ENCODE measurements around the gene EFCAB6. TPM values are rescaled to one million over a fixed set of nuclear protein-coding genes. Genes with fewer than 3 reads are reported as not detected.

Gene EFCAB6
- total RNA-seq, 2 donors from 2014 or later = 2.2 to 2.5 TPM

DNA sequence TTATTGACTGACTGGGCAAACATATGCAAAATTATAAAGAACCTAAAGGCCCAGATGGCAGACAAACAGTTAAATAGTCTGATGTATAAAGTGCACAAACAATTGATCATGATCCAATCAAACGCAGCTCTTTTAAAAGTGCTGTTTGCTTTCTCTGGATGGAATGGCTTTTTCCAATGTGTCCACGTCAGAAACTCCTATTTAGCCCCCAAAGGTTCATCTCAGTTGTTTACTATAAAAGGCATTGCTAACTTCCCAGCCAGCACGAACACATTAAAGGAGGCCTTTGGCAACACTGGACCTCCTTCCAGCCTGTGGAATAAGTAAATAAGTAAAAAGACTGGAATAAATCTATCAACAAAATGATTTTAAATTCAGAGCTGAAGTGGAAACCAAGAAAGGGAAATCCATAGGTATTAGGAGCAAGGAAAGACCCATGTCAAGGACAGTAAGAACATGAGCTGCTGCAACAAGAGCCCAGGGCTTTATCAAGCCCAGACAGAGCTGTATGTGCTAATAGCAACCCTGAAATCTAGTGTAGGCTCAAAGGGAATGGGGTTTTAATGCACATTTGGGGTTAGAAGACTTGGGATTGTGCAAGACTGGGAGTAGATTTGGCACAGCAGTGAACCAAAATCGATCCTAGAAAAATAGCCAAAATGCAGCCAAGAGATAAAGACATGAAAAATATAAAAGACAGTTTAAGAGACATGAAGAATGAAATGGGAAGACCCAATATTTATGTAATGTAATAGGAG lies 105.4 kb downstream of the EFCAB6 start:
- TF ChIP-seq, protein P1, sequence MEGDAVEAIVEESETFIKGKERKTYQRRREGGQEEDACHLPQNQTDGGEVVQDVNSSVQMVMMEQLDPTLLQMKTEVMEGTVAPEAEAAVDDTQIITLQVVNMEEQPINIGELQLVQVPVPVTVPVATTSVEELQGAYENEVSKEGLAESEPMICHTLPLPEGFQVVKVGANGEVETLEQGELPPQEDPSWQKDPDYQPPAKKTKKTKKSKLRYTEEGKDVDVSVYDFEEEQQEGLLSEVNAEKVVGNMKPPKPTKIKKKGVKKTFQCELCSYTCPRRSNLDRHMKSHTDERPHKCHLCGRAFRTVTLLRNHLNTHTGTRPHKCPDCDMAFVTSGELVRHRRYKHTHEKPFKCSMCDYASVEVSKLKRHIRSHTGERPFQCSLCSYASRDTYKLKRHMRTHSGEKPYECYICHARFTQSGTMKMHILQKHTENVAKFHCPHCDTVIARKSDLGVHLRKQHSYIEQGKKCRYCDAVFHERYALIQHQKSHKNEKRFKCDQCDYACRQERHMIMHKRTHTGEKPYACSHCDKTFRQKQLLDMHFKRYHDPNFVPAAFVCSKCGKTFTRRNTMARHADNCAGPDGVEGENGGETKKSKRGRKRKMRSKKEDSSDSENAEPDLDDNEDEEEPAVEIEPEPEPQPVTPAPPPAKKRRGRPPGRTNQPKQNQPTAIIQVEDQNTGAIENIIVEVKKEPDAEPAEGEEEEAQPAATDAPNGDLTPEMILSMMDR (IDR thresholded peaks at IDR 0.05) = no peak

DNA sequence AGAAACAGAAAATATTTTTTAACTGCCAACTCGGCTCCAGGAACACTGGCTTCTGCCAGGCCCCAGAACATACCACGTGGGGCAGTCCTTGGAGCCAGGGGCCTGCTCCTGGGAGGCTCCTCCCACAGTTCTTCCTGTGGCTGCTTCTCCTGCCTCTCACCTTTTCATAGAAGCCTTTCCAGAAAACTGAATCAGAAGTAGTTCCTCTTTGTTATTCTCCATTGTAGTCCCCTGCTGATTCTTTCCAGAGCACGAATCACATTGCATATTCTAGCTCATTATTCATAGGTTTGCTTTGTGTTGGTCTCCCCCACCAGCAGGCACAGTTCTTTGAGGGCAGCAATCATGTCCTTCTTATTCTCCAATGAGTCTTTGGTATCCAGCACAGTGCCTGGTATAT lies 106.0 kb downstream of the EFCAB6 start:
- H3K27me3 ChIP-seq (replicated peaks; ENCODE audit: insufficient read depth) = no peaks in the 10 kb centered on the region
- no peak for ATAC-seq (ENCODE audit: insufficient number of reproducible peaks, low FRiP score, low read depth)
- TF ChIP-seq, protein P1 (IDR thresholded peaks at IDR 0.05) = no peak

More for the DNA sequence above, 105.4 kb downstream of the EFCAB6 start:
- H3K27ac ChIP-seq = no peak overlapping the region
- DNase-seq (ENCODE audit: low spot score) (no peak), ATAC-seq (ENCODE audit: insufficient number of reproducible peaks, low FRiP score, low read depth) (no peak)
- H3K36me3 ChIP-seq = no peaks in the 10 kb centered on the region
- H3K9me3 ChIP-seq = no peaks in the 10 kb centered on the region
- H3K4me1 ChIP-seq (ENCODE audit: control insufficient read depth in 1 of 2, low read depth in 2 of 2) = no peaks in the 10 kb centered on the region
- H3K4me3 ChIP-seq = no peak overlapping the region
- H3K27me3 ChIP-seq (replicated peaks; ENCODE audit: insufficient read depth) = no peaks in the 10 kb centered on the region

DNA sequence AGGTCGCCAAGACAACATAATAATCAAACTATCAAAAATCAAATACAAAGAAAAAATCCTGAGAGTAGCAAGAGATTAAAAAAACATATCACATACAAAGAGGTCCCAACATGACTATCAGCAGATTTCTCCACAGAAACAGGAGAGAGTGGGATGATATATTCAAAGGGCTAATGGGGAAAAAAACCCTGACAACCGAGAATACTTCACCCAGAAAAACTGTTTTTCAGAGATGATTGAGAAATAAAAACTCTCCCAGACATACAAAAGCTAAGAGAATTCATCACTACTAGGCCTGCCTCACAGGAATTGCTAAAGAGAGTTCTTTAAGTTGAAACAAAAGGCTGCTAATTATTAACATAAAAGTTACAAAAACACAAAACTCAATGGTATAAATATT lies 108.1 kb downstream of the EFCAB6 start:
- no peaks in the 10 kb centered on the region for H3K4me1 ChIP-seq (ENCODE audit: control insufficient read depth in 1 of 2, low read depth in 2 of 2)
- ATAC-seq (ENCODE audit: insufficient number of reproducible peaks, low FRiP score, low read depth) = no peak
- H3K27ac ChIP-seq = no peak overlapping the region
- TF ChIP-seq, protein P1 (IDR thresholded peaks at IDR 0.05) = no peak
- H3K36me3 ChIP-seq = no peaks in the 10 kb centered on the region
- H3K4me3 ChIP-seq = no peak overlapping the region
- H3K27me3 ChIP-seq (replicated peaks; ENCODE audit: insufficient read depth) = no peaks in the 10 kb centered on the region
- DNase-seq (ENCODE audit: low spot score) = no peak
- no peaks in the 10 kb centered on the region for H3K9me3 ChIP-seq

More for the DNA sequence above, 106.0 kb downstream of the EFCAB6 start:
- no peaks in the 10 kb centered on the region for H3K36me3 ChIP-seq
- H3K9me3 ChIP-seq = no peaks in the 10 kb centered on the region
- H3K27ac ChIP-seq = no peak overlapping the region
- H3K4me3 ChIP-seq = no peak overlapping the region
- DNase-seq (ENCODE audit: low spot score) = no peak
- H3K4me1 ChIP-seq (ENCODE audit: control insufficient read depth in 1 of 2, low read depth in 2 of 2) = no peaks in the 10 kb centered on the region

DNA sequence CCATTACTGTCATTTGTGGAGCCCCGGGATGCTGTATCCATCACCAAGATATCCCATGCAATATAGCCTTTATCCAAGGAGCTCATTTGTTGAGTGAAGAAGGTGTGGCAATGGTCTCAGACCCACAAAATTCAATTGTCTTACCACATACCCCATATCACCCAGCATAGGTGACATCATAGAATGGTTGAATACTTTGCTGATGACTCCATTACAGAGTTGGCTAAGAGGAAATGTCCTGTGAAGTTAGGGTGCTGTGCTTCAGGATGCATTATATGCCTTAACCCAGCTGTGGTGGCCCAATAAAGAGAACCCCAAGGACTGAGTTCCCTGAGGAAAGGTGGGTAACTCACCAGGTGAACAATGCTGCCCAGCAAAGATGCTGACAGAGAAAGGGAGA lies 113.7 kb downstream of the EFCAB6 start:
- no peaks in the 10 kb centered on the region for H3K4me1 ChIP-seq (ENCODE audit: control insufficient read depth in 1 of 2, low read depth in 2 of 2)
- H3K4me3 ChIP-seq = no peak overlapping the region
- TF ChIP-seq, protein P1 (IDR thresholded peaks at IDR 0.05) = no peak
- ATAC-seq (ENCODE audit: insufficient number of reproducible peaks, low FRiP score, low read depth) (no peak), DNase-seq (ENCODE audit: low spot score) (no peak)
- H3K27ac ChIP-seq = no peak overlapping the region
- H3K27me3 ChIP-seq (replicated peaks; ENCODE audit: insufficient read depth) = no peaks in the 10 kb centered on the region
- H3K36me3 ChIP-seq = no peaks in the 10 kb centered on the region
- no peaks in the 10 kb centered on the region for H3K9me3 ChIP-seq

DNA sequence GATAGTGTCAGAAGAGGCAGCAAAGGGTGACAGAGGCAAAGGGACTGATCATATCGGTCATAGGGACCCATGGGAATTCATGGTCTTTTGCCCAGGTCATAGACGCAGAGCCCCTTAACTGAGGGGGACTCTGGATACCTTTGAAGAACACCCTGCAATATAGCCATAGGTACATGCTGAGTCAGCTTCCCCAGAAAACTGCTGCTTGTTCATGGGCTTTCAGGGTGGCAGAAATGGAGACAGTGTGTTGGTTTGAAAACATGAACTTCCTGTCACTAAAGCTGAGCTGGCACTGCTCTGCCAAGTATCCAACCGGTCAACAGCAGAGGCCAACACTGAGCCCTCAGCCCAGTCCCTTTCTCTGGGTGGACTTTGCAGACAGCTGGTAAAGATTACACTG lies 114.2 kb downstream of the EFCAB6 start:
- H3K9me3 ChIP-seq = no peaks in the 10 kb centered on the region
- H3K4me3 ChIP-seq = no peak overlapping the region
- H3K4me1 ChIP-seq (ENCODE audit: control insufficient read depth in 1 of 2, low read depth in 2 of 2) = no peaks in the 10 kb centered on the region
- H3K27ac ChIP-seq = no peak overlapping the region
- TF ChIP-seq, protein P1 (IDR thresholded peaks at IDR 0.05) = no peak
- DNase-seq (ENCODE audit: low spot score) (no peak), ATAC-seq (ENCODE audit: insufficient number of reproducible peaks, low FRiP score, low read depth) (no peak)
- H3K27me3 ChIP-seq (replicated peaks; ENCODE audit: insufficient read depth) = no peaks in the 10 kb centered on the region
- H3K36me3 ChIP-seq = no peaks in the 10 kb centered on the region
